ENCODE measurements around the gene CACNA2D3.

GRCh38 chr3:55017876-55018275 lies 895.5 kb downstream of the CACNA2D3 start:
- TF ChIP-seq CTCF (IDR thresholded peaks at IDR 0.05) (no peak), POLR2A (IDR thresholded peaks at IDR 0.05) (no peak)
